GM23338 (cell line): ENCODE results near the gene HIVEP1.

ENCODE experiments used
- JUNB ChIP-seq: IDR thresholded peaks from one replicate; pipeline ENCODE4 v1.6.1; 2016; ENCODE audit warnings: antibody characterized with exemption; ENCODE audit not compliant: unreplicated experiment
- POLR2AphosphoS5 ChIP-seq: IDR thresholded peaks from 2 replicates; pipeline ENCODE4 v1.6.1; 2016; ENCODE audit warnings: antibody characterized with exemption, low read depth
- TF ChIP-seq, protein P1 (sequence below), 2 experiments: fragments of 200-600 bp in 1 of 2; sonication (generic) in 1 of 2; conservative IDR thresholded peaks; 2 replicates each; pipeline versions ENCODE4 v1.5.1 to v1.6.1; 2016 to 2017; ENCODE audit warnings: antibody characterized with exemption in 2 of 2, low read depth in 2 of 2, mild to moderate bottlenecking in 2 of 2, moderate library complexity in 1 of 2

DNA sequence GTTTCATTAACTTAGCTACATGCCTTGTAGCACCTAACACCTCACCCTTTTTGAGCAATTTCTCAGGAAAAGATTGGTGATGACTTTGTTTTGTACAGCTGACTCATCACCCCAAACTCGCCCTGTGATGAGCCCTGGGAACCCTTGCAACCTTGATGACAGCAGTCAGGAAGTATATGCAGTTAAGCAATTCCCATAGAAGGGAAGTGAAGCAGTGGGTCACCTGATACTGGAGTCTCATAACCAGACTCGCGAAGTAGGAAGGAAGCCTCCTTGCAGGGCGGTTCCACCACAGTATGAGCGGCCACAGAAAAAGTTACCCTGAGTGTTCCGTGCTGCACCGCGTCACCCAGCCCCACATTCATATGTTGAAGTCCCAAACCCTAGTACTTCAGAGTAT lies 196.1 kb downstream of the HIVEP1 start:
- TF ChIP-seq, protein P1, sequence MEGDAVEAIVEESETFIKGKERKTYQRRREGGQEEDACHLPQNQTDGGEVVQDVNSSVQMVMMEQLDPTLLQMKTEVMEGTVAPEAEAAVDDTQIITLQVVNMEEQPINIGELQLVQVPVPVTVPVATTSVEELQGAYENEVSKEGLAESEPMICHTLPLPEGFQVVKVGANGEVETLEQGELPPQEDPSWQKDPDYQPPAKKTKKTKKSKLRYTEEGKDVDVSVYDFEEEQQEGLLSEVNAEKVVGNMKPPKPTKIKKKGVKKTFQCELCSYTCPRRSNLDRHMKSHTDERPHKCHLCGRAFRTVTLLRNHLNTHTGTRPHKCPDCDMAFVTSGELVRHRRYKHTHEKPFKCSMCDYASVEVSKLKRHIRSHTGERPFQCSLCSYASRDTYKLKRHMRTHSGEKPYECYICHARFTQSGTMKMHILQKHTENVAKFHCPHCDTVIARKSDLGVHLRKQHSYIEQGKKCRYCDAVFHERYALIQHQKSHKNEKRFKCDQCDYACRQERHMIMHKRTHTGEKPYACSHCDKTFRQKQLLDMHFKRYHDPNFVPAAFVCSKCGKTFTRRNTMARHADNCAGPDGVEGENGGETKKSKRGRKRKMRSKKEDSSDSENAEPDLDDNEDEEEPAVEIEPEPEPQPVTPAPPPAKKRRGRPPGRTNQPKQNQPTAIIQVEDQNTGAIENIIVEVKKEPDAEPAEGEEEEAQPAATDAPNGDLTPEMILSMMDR (conservative IDR thresholded peaks at IDR 0.05; ENCODE audit: low read depth in 2 of 2): no peak
- no peak for TF ChIP-seq POLR2AphosphoS5
- no peak for TF ChIP-seq JUNB
